Lower lobe of right lung (tissue), 2 donors: ENCODE measurements around the gene FBXL14. TPM values are rescaled to one million over a fixed set of nuclear protein-coding genes. Genes with fewer than 3 reads are reported as not detected.

Experiments used
- ATAC-seq, 2 donors: fragments of 200-7000 bp; cut with Tn5 transposase; one replicate each; pipeline ENCODE4 v1.9.1; 2020 to 2022; ENCODE audit warnings: mild to moderate bottlenecking in 2 of 2, moderate library complexity in 2 of 2
- DNase-seq: peaks from one replicate; pipeline ENCODE4 v3.0.0-alpha.2; 2020
- H3K27ac ChIP-seq: fragments of 200-600 bp; one replicate; pipeline ENCODE4 v1.8.0; 2022
- H3K27me3 ChIP-seq: fragments of 200-600 bp; one replicate; pipeline ENCODE4 v1.8.0; 2022; ENCODE audit warnings: low read depth
- H3K36me3 ChIP-seq: fragments of 200-600 bp; one replicate; pipeline ENCODE4 v1.8.0; 2022; ENCODE audit warnings: mild to moderate bottlenecking
- H3K4me1 ChIP-seq: fragments of 200-600 bp; one replicate; pipeline ENCODE4 v1.8.0; 2022
- H3K4me3 ChIP-seq: fragments of 200-600 bp; one replicate; pipeline ENCODE4 v1.8.0; 2022; ENCODE audit warnings: mild to moderate bottlenecking
- H3K9me3 ChIP-seq: fragments of 200-600 bp; one replicate; pipeline ENCODE4 v1.8.0; 2022
- intact Hi-C: fragments of 100-400 bp; cut with DNase I; formaldehyde crosslinking; loops from one replicate; pipeline ENCODE4 v1.11.0; 2022
- total RNA-seq: library from RNA; stranded (reverse); fragmentation: NEBNext Ultra II Directional; extraction: Animal tissue kit (Norgen Biotek cat#: 25700); gene quantifications from one replicate; pipeline ENCODE4 v1.2.1, GENCODE V29; 2021
- TF ChIP-seq, protein P1 (sequence below): fragments of 200-600 bp; IDR thresholded peaks from one replicate; pipeline ENCODE4 v1.8.0; 2022; ENCODE audit warnings: antibody characterized with exemption, mild to moderate bottlenecking
- donor health status: DM: no; HTN: yes; CAD: no; lungs with severe emphysema.

Gene FBXL14
- total RNA-seq, 1 donor from 2014 or later, result 16.6 TPM

DNA sequence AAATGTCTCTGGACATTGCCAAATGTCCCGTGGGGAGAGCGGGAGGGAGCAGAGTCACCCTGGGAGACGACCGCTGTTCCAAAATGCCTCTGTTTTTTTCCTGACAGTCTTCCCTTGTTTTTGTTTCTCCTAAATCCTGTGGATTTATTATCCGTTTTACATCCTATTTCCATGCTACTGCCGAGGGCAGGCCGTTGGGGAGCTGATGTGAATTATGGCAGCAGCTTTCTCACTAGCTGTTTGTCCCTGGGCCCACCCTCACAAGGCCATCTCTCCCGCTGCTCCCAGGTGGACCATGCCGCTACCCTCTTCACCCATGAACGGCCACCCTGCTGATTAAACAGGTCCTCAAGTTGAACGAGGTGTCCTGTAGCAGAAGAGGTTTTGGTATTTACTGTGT is 55.2 kb downstream of the FBXL14 start:
- no peak overlapping the region for H3K27ac ChIP-seq
- no peak for DNase-seq
- H3K27me3 ChIP-seq, result peaks cover 17% of the 10 kb centered on the region

DNA sequence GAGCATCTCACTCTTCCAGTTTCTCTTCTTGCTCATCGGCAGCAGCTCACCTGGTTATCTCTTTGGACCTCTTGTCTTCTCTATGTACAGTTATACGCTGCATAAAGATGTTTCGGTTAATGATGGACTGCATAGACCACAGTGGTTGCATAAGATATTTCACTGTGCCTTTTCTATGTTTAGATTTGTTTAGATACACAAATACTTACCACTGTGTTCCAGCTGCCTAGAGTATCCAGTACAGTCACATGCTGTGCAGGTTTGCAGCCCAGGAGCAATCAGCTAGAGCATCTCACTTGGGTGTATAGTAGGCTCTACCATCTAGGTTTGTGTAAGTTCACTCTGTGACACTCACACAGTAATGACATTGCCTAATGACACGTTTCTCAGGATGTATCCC is 57.6 kb downstream of the FBXL14 start:
- intact Hi-C loops, result no loop called here
- Histone ChIP-seq H3K4me3 (no peak overlapping the region), H3K27me3 (peaks cover 31% of the 10 kb centered on the region), H3K4me1 (peaks cover 3% of the 10 kb centered on the region), H3K27ac (no peak overlapping the region), H3K9me3 (no peaks in the 10 kb centered on the region), H3K36me3 (no peaks in the 10 kb centered on the region)
- no peak for DNase-seq
- TF ChIP-seq, protein P1, sequence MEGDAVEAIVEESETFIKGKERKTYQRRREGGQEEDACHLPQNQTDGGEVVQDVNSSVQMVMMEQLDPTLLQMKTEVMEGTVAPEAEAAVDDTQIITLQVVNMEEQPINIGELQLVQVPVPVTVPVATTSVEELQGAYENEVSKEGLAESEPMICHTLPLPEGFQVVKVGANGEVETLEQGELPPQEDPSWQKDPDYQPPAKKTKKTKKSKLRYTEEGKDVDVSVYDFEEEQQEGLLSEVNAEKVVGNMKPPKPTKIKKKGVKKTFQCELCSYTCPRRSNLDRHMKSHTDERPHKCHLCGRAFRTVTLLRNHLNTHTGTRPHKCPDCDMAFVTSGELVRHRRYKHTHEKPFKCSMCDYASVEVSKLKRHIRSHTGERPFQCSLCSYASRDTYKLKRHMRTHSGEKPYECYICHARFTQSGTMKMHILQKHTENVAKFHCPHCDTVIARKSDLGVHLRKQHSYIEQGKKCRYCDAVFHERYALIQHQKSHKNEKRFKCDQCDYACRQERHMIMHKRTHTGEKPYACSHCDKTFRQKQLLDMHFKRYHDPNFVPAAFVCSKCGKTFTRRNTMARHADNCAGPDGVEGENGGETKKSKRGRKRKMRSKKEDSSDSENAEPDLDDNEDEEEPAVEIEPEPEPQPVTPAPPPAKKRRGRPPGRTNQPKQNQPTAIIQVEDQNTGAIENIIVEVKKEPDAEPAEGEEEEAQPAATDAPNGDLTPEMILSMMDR, result no peak
- no peak for ATAC-seq

More for the DNA sequence above, 55.2 kb downstream of the FBXL14 start:
- TF ChIP-seq, protein P1, result no peak
- Histone ChIP-seq H3K36me3 (no peaks in the 10 kb centered on the region), H3K4me1 (no peaks in the 10 kb centered on the region), H3K4me3 (no peak overlapping the region), H3K9me3 (no peaks in the 10 kb centered on the region)
- no peak for ATAC-seq
- intact Hi-C loops, result no loop called here

DNA sequence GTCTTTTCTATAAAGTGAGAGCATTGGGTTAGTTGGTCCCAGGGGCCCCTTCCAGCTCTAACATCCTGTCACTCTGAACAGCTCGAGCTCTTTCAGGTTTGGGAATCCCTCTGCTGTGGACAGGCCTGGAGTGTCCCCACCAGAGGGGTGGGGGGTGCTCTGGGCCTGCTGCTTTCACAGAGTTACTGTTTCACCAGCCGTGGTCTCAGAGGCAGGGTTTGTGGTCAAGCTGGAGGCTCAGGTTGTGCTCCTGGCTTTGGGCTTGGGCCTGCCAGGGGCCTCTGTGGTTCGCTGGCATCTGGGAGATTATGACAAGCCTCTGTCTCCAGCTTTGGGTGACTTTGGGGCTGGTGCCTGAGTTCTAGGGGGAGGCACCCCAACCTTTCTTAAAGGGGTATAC is 59.6 kb downstream of the FBXL14 start:
- H3K36me3 ChIP-seq, result no peaks in the 10 kb centered on the region
- intact Hi-C loops, result no loop called here
- H3K4me1 ChIP-seq, result peaks cover 13% of the 10 kb centered on the region
- no peaks in the 10 kb centered on the region for H3K9me3 ChIP-seq
- peaks cover 42% of the 10 kb centered on the region for H3K27me3 ChIP-seq
- ATAC-seq (no peak), DNase-seq (no peak)
- TF ChIP-seq, protein P1, result no peak
- H3K4me3 ChIP-seq, result no peak overlapping the region
- no peak overlapping the region for H3K27ac ChIP-seq

DNA sequence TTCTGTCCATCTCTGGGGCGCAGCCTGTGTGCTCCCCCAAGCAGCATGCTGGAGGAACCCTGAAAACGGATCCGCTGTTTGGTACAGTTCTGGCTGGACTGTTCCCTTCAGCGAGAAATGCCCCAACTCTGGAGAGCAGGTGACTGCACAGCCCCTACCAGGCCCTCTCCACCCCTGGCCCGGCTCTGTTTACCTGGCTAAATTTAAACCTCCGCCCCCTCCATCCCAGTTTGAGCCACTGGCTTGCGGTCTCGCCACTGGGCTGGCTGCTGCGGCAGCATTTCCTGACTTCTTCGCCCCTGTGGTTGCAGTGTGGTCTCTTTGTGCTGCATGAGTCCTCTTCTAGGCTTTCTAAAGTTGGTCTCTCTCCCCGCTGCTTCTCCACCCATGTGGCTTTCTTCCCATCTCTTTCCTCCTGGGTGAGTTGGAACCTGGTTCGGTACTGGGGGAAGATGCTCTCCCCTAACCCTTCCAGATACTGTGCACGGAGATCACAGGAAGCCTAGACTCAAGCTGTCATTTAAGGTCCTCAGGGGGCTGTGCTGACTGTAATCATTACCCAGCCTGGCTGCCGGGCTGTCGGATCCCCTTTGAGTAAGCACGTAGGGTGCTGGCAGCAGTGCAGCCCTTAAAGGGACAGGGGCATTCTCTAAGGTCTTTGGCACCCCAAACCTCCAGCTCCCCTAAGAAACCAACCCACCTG is 60.6 kb downstream of the FBXL14 start:
- TF ChIP-seq, protein P1, result no peak
- H3K9me3 ChIP-seq, result no peaks in the 10 kb centered on the region
- peaks cover 48% of the 10 kb centered on the region for H3K27me3 ChIP-seq
- no peak for DNase-seq
- no peak overlapping the region for H3K27ac ChIP-seq
- no peak for ATAC-seq
- intact Hi-C loops, result no loop called here
- H3K36me3 ChIP-seq, result no peaks in the 10 kb centered on the region
- H3K4me1 ChIP-seq, result peaks cover 15% of the 10 kb centered on the region
- peak overlapping the region; percentile 19 for H3K4me3 ChIP-seq

DNA sequence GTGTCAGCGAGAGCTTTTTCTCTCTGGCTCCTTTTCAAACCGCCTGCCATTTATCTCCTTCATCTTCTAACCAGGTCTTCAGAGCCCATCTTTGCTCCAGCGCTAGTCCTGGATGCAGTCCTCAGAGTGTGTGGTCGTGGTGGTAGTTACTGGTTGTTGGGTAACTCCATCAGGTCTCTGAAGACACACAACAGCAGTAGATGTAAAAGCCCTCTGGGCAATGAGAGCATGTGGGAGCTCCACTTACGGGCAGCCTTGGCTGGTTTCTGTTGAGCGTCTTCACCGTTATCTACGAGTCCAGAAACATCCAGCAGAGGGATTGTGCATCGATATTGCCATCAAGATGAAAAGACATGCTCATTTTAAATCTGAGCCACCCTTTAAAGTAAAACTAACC is 61.2 kb downstream of the FBXL14 start:
- no peak overlapping the region for H3K27ac ChIP-seq
- H3K4me1 ChIP-seq, result peaks cover 15% of the 10 kb centered on the region
- H3K4me3 ChIP-seq, result peak overlapping the region; percentile 19
- DNase-seq (no peak), ATAC-seq (no peak)
- TF ChIP-seq, protein P1, result no peak
- peaks cover 48% of the 10 kb centered on the region for H3K27me3 ChIP-seq
- intact Hi-C loops, result no loop called here
- H3K9me3 ChIP-seq, result no peaks in the 10 kb centered on the region
- no peaks in the 10 kb centered on the region for H3K36me3 ChIP-seq
